K562 (cell line): ENCODE results near the gene UNC5B. TPM values are rescaled to one million over a fixed set of nuclear protein-coding genes. Genes with fewer than 3 reads are reported as not detected.

Experiments
- CBFB ChIP-seq: sonication (generic); formaldehyde crosslinking; IDR thresholded peaks from 2 replicates; pipeline ENCODE4 v1.4.0; 2020; ENCODE audit warnings: mild to moderate bottlenecking, missing genetic modification reagents
- FOXM1 ChIP-seq, 2 experiments: fragments of 450-650 bp in 1 of 2; sonication (generic) in 1 of 2; formaldehyde crosslinking in 1 of 2; IDR thresholded peaks; 2 replicates each; pipeline versions ENCODE4 v1.6.1 to v1.9.0; 2017 to 2022; ENCODE audit warnings: low read depth in 2 of 2, mild to moderate bottlenecking in 2 of 2, missing genetic modification reagents in 1 of 2, moderate library complexity in 1 of 2
- HDAC2 ChIP-seq: fragments of 450-650 bp; IDR thresholded peaks from 2 replicates; pipeline ENCODE4 v1.6.1; 2016; ENCODE audit warnings: mild to moderate bottlenecking
- NCOA6 ChIP-seq: fragments of 450-650 bp; IDR thresholded peaks from 2 replicates; pipeline ENCODE4 v1.6.1; 2017; ENCODE audit warnings: mild to moderate bottlenecking
- OTX1 ChIP-seq: fragments of 450-650 bp; formaldehyde crosslinking; IDR thresholded peaks from 2 replicates; pipeline ENCODE4 v1.4.0; 2022; ENCODE audit warnings: mild to moderate bottlenecking
- PRMT5 ChIP-seq: sonication (generic); formaldehyde crosslinking; IDR thresholded peaks from 2 replicates; pipeline ENCODE4 v1.5.0; 2020; ENCODE audit warnings: missing genetic modification reagents
- RBM14 ChIP-seq: fragments of 200-400 bp; formaldehyde crosslinking; IDR thresholded peaks from 2 replicates; pipeline ENCODE4 v1.6.1; 2018; ENCODE audit warnings: low read depth, mild to moderate bottlenecking, low read length, moderate library complexity, borderline replicate concordance; ENCODE audit not compliant: insufficient read depth
- RBM17 ChIP-seq: fragments of 200-400 bp; formaldehyde crosslinking; IDR thresholded peaks from 2 replicates; pipeline ENCODE4 v1.6.1; 2017; ENCODE audit warnings: low read depth, mild to moderate bottlenecking, low read length, borderline replicate concordance
- RUNX1 ChIP-seq: sonication (generic); IDR thresholded peaks from 2 replicates; pipeline ENCODE4 v1.6.1; 2016; ENCODE audit warnings: antibody characterized with exemption, low read depth
- SMARCA5 ChIP-seq: fragments of 450-650 bp; IDR thresholded peaks from 2 replicates; pipeline ENCODE4 v1.6.1; 2016
- TBP ChIP-seq: optimal IDR thresholded peaks from 2 replicates; pipeline ENCODE3; 2011; ENCODE audit warnings: low read depth, low read length, improper control_type of control experiment
- ZBTB7A ChIP-seq: IDR thresholded peaks from 2 replicates; pipeline ENCODE4 v1.6.1; 2011; ENCODE audit warnings: low read depth, mild to moderate bottlenecking, low read length, moderate library complexity, borderline replicate concordance; ENCODE audit not compliant: control insufficient read depth
- ZC3H4 ChIP-seq: sonication (generic); formaldehyde crosslinking; IDR thresholded peaks from 2 replicates; pipeline ENCODE4 v1.9.0; 2021; ENCODE audit warnings: missing genetic modification reagents, borderline replicate concordance
- ZEB2 ChIP-seq: fragments of 450-650 bp; IDR thresholded peaks from 2 replicates; pipeline ENCODE4 v1.6.1; 2016
- polyA plus RNA-seq, 8 experiments: library from polyadenylated mRNA; depleted of rRNA in 4 of 8; stranded (reverse) in 5 of 8; unstranded in 3 of 8; fragments of >200 nt; fragmentation: Nextera tagmentation in 2 of 8; fragmentation: Illumina TruSeq in 1 of 8; extraction: Ambion mirVana in 2 of 8; extraction: Trizol in 1 of 8; gene quantifications; 2 replicates each; pipeline versions ENCODE4 v1.2.1 to v1.2.3, GENCODE V29; 2011 to 2014; ENCODE audit warnings: inconsistent platforms in 1 of 8, missing spikeins in 1 of 8
- total RNA-seq, 7 experiments: library from RNA; depleted of rRNA in 6 of 7; stranded (reverse); fragments of >200 nt in 6 of 7; fragmentation: Illumina TruSeq in 2 of 7; extraction: Trizol in 2 of 7; gene quantifications; 2 replicates each; pipeline versions ENCODE4 v1.2.1 to v1.2.3, GENCODE V29; 2011 to 2021; ENCODE audit warnings: low replicate concordance in 1 of 7
- TF ChIP-seq, protein P1 (sequence below): fragments of 250-450 bp; sonication (Bioruptor Pico); IDR thresholded peaks from 2 replicates; pipeline ENCODE4 v1.9.0; 2021; ENCODE audit warnings: mild to moderate bottlenecking, inconsistent platforms
- TF ChIP-seq, protein P2 (sequence below): conservative IDR thresholded peaks from 2 replicates; pipeline ENCODE4 v1.6.1; 2011; ENCODE audit warnings: low read depth, mild to moderate bottlenecking, low read length; ENCODE audit not compliant: control insufficient read depth
- TF ChIP-seq, protein P3 (sequence below): fragments of 250-450 bp; sonication (Bioruptor Pico); IDR thresholded peaks from 2 replicates; pipeline ENCODE4 v1.5.0; 2022; ENCODE audit warnings: mild to moderate bottlenecking
- TF ChIP-seq, protein P4 (sequence below): fragments of 450-650 bp; IDR thresholded peaks from 2 replicates; pipeline ENCODE4 v1.6.1; 2018; ENCODE audit not compliant: partially characterized antibody

UNC5B gene
- total and polyA plus RNA-seq, 9 of the 15 experiments (the other 6 are each of a cell fraction or from before 2014, with no cell fraction given), result 0.10 to 8.4 (median 2.1) TPM

DNA sequence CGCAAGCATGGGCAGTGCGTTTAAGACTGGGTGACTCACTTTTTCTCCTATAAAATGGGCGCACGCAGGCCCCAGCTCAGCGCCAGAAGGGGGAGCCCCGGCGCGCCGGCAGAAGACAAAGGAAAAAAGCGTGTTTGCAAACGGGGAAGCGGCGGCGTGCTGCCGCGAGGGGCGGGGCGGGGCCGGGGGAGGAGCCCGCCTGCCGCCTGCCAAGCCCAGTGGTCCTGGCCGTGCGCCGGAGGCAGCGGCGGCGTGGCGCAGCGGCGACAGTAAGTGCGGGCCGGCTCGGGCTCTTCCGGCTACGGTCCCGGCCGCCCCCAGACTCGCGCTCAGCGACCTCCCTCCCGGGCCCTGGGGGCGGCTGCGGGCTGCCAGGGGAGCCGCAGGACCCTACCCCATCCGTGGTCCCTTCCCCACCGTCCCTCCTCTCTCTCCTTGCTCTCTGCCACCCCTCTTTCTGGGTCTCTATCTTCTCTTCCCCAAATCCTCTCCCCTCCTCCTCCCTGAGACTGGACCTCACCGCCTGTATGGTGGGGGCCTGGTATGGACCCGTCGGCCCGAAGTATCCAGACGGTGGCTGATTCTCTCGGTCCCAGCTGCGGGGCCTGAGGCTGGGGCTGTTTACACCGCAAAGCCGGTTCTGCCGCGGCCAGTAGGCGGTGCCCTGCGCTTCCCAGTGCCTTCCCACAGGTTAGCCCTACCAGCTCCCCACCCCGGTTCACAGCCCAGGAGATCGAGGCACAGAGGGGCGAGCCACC, 106.9 kb downstream of the UNC5B start, which contains the start of gene SLC29A3 (continued):
- TF ChIP-seq, protein P1, sequence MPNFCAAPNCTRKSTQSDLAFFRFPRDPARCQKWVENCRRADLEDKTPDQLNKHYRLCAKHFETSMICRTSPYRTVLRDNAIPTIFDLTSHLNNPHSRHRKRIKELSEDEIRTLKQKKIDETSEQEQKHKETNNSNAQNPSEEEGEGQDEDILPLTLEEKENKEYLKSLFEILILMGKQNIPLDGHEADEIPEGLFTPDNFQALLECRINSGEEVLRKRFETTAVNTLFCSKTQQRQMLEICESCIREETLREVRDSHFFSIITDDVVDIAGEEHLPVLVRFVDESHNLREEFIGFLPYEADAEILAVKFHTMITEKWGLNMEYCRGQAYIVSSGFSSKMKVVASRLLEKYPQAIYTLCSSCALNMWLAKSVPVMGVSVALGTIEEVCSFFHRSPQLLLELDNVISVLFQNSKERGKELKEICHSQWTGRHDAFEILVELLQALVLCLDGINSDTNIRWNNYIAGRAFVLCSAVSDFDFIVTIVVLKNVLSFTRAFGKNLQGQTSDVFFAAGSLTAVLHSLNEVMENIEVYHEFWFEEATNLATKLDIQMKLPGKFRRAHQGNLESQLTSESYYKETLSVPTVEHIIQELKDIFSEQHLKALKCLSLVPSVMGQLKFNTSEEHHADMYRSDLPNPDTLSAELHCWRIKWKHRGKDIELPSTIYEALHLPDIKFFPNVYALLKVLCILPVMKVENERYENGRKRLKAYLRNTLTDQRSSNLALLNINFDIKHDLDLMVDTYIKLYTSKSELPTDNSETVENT, result peak; percentile 46
- TF ChIP-seq PRMT5 (CRISPR knock-in tag) (no peak), ZC3H4 (CRISPR knock-in tag) (no peak), OTX1 (CRISPR knock-in tag) (peak; percentile 95), SMARCA5 (peak; percentile 74; the same call in 1 of the 2 replicates), RBM14 (no peak), HDAC2 (peak; percentile 99; the same call in 1 of the 2 replicates), RUNX1 (no peak), ZEB2 (0 out of 2 replicates have a peak, but pooled peaks have one; percentile 40), RBM17 (no peak), FOXM1 (IDR thresholded peaks at IDR 0.05; ENCODE audit: low read depth) (no peak; the same call in 1 of the 2 replicates), FOXM1 (CRISPR knock-in tag; IDR thresholded peaks at IDR 0.05; ENCODE audit: low read depth) (no peak), TBP (peak; percentile 51), NCOA6 (no peak), CBFB (peak; percentile 88), ZBTB7A (peak; percentile 94; the same call in 1 of the 2 replicates)
- TF ChIP-seq, protein P2, sequence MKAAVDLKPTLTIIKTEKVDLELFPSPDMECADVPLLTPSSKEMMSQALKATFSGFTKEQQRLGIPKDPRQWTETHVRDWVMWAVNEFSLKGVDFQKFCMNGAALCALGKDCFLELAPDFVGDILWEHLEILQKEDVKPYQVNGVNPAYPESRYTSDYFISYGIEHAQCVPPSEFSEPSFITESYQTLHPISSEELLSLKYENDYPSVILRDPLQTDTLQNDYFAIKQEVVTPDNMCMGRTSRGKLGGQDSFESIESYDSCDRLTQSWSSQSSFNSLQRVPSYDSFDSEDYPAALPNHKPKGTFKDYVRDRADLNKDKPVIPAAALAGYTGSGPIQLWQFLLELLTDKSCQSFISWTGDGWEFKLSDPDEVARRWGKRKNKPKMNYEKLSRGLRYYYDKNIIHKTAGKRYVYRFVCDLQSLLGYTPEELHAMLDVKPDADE, result peak; percentile 75; the same call in 1 of the 2 replicates
- TF ChIP-seq, protein P3, sequence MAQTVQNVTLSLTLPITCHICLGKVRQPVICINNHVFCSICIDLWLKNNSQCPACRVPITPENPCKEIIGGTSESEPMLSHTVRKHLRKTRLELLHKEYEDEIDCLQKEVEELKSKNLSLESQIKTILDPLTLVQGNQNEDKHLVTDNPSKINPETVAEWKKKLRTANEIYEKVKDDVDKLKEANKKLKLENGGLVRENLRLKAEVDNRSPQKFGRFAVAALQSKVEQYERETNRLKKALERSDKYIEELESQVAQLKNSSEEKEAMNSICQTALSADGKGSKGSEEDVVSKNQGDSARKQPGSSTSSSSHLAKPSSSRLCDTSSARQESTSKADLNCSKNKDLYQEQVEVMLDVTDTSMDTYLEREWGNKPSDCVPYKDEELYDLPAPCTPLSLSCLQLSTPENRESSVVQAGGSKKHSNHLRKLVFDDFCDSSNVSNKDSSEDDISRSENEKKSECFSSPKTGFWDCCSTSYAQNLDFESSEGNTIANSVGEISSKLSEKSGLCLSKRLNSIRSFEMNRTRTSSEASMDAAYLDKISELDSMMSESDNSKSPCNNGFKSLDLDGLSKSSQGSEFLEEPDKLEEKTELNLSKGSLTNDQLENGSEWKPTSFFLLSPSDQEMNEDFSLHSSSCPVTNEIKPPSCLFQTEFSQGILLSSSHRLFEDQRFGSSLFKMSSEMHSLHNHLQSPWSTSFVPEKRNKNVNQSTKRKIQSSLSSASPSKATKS, result no peak
- TF ChIP-seq, protein P4, sequence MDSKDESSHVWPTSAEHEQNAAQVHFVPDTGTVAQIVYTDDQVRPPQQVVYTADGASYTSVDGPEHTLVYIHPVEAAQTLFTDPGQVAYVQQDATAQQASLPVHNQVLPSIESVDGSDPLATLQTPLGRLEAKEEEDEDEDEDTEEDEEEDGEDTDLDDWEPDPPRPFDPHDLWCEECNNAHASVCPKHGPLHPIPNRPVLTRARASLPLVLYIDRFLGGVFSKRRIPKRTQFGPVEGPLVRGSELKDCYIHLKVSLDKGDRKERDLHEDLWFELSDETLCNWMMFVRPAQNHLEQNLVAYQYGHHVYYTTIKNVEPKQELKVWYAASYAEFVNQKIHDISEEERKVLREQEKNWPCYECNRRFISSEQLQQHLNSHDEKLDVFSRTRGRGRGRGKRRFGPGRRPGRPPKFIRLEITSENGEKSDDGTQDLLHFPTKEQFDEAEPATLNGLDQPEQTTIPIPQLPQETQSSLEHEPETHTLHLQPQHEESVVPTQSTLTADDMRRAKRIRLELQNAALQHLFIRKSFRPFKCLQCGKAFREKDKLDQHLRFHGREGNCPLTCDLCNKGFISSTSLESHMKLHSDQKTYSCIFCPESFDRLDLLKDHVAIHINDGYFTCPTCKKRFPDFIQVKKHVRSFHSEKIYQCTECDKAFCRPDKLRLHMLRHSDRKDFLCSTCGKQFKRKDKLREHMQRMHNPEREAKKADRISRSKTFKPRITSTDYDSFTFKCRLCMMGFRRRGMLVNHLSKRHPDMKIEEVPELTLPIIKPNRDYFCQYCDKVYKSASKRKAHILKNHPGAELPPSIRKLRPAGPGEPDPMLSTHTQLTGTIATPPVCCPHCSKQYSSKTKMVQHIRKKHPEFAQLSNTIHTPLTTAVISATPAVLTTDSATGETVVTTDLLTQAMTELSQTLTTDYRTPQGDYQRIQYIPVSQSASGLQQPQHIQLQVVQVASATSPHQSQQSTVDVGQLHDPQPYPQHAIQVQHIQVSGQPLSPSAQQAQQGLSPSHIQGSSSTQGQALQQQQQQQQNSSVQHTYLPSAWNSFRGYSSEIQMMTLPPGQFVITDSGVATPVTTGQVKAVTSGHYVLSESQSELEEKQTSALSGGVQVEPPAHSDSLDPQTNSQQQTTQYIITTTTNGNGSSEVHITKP, result peak; percentile 43
